ENCODE measurements around the gene PBRM1. TPM values are rescaled to one million over a fixed set of nuclear protein-coding genes. Genes with fewer than 3 reads are reported as not detected.

Gene PBRM1
- total and polyA plus RNA-seq, 2 of the 8 experiments (the other 6 are each of a cell fraction or from before 2014, with no cell fraction given), result 19.3 to 65.8 TPM

- TF ChIP-seq CBX5 (IDR thresholded peaks at IDR 0.05; ENCODE audit: low read depth, low read length) (no peak), SIRT6 (IDR thresholded peaks at IDR 0.05; ENCODE audit: low read length) (no peak), HDAC6 (IDR thresholded peaks at IDR 0.05; ENCODE audit: low read depth, low read length) (no peak), SUZ12 (IDR thresholded peaks at IDR 0.05; ENCODE audit: low read length) (no peak; the same call in 1 of the 2 replicates)
Observed at GRCh38 chr3:52685709-52686691, at the start of gene PBRM1, which contains the start of gene GNL3 (continued).

All from H1 (cell line).